Mucosa of rectum (tissue), 2 donors: ENCODE measurements around the gene STAG1.
"Not testable (repeated sequence)": the region's sequence is repeated elsewhere in the genome, so short reads cannot be mapped to it uniquely, and the experiment has no call there.

Experiments used
- H3K27ac ChIP-seq, 2 donors: one replicate each; pipeline ENCODE4 v1.7.0; 2013; ENCODE audit warnings: inconsistent platforms in 2 of 2, low read depth in 2 of 2, low read length in 2 of 2
- H3K27me3 ChIP-seq, 2 donors: one replicate each; pipeline ENCODE4 v1.7.0; 2013; ENCODE audit warnings: low read length in 2 of 2; ENCODE audit not compliant: control insufficient read depth in 2 of 2, insufficient read depth in 2 of 2
- H3K36me3 ChIP-seq, 2 donors: one replicate each; pipeline ENCODE4 v1.7.0; 2013; ENCODE audit warnings: low read length in 2 of 2; ENCODE audit not compliant: control insufficient read depth in 2 of 2, insufficient read depth in 2 of 2
- H3K4me1 ChIP-seq, 2 donors: one replicate each; pipeline ENCODE4 v1.7.0; 2013; ENCODE audit warnings: low read length in 2 of 2, mild to moderate bottlenecking in 1 of 2; ENCODE audit not compliant: control insufficient read depth in 2 of 2, insufficient read depth in 2 of 2
- H3K4me3 ChIP-seq, 2 donors: one replicate each; pipeline ENCODE4 v1.7.0; 2013; ENCODE audit warnings: low read length in 2 of 2
- H3K9ac ChIP-seq, 2 donors: one replicate each; pipeline ENCODE4 v1.7.0; 2013; ENCODE audit warnings: low read length in 2 of 2, low read depth in 1 of 2, mild to moderate bottlenecking in 1 of 2
- H3K9me3 ChIP-seq, 2 donors: one replicate each; pipeline ENCODE4 v1.7.0; 2013; ENCODE audit warnings: low read length in 2 of 2; ENCODE audit not compliant: control insufficient read depth in 2 of 2
- donor health status: healthy.
- donor health status: Normal muscosa, but diverticular disease.

Gene STAG1

DNA sequence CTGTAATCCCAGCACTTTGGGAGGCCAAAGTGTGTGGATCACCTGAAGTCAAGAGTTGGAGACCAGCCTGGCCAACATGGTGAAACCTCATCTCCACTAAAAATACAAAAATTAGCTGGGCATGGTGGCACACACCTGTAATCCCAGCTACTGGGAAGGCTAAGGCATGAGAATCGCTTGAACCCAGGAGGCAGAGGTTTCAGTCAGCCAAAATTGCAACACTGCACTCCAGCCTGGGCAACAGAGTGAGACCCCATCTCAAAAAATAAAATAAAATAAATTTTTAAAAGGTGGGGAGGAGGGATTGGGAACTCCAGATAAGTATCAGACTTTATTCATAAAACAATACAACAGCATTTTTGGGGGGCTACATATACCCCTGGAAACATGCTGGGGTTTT is 42.4 kb downstream of the STAG1 start:
- H3K36me3 ChIP-seq, H3K4me1 ChIP-seq, H3K27ac ChIP-seq, H3K27me3 ChIP-seq, H3K4me3 ChIP-seq, H3K9me3 ChIP-seq, H3K9ac ChIP-seq: not testable (repeated sequence)

DNA sequence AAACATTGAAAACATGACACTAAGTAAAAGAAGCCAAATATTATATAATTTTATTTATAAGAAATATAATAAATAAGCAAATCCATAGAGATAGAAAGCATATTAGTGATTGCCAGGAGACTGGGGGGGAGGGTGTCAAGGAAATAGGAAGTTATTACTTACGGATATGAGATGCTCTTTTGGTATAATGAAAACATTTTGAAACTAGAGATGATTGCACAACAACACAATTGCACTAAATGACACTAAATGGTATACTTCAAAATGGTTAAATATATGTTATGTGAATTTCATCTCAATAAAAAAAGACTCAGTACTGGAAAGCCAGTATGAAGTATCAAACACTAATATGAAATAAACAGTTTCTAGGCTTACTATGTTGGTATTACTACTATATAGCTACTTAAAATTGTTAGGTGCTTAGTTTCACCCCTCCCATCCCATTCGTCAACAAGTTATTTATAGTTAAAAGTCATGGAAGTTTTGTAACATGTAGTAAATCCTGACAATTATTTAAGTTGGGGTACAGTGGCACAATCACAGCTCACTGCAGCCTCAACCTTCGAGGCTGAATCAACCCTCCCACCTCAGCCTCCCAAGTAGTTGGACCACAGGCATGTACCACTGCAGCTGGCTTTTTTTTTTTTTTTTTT is 43.7 kb downstream of the STAG1 start:
- no peak overlapping the region for H3K27ac ChIP-seq
- H3K9ac ChIP-seq: no peak overlapping the region
- H3K4me1 ChIP-seq: no peaks in the 10 kb centered on the region
- H3K27me3 ChIP-seq: no peaks in the 10 kb centered on the region
- no peak overlapping the region for H3K4me3 ChIP-seq
- no peaks in the 10 kb centered on the region for H3K9me3 ChIP-seq
- H3K36me3 ChIP-seq: no peaks in the 10 kb centered on the region

DNA sequence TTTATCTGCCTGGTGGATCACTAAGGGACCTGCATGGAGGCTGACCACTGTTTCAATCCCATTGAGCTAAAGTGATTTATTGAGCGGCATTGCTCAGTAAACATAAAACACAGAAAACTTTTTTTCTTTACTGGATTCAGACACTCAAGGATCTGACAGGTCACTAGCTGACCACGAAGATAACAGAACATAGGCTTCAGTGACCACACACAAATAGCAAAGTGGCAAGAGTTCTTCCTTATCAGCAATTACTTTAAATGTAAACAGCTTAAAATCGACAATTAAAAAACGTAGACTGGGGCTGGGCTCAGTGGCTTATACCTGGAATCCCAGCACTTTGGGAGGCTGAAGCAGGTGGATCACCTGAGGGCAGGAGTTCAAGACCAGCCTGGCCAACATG is 48.7 kb downstream of the STAG1 start:
- Histone ChIP-seq H3K4me3 (no peak overlapping the region), H3K27ac (no peak overlapping the region), H3K36me3 (no peaks in the 10 kb centered on the region), H3K4me1 (no peaks in the 10 kb centered on the region), H3K9ac (no peak overlapping the region), H3K9me3 (no peaks in the 10 kb centered on the region), H3K27me3 (no peaks in the 10 kb centered on the region)

DNA sequence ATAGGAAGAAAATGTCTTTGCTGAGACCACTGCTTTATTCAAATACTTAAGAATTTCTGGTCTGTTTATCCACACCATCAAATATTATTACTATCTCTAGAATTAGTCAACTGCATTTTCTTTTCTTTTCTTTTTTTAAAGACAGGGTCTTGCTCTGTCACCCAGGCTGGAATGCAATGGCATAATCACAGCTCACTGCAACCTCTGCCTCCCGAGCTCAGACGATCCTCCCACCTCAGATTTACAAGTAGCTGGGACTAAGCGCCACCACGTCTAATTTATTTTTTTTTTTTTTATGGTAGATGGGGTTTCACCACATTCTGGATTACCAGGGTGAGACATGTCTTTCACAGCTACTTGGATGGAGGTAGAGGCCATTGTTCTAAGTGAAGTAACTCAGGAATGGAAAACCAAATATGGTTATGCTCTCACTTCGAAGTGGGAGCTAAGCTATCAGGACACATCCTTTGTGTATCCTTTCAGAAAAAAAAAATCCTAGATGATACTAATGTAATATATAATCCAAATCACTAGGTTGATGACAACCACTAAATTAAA is 52.8 kb downstream of the STAG1 start:
- Histone ChIP-seq H3K36me3 (no peaks in the 10 kb centered on the region), H3K27ac (no peak overlapping the region)

DNA sequence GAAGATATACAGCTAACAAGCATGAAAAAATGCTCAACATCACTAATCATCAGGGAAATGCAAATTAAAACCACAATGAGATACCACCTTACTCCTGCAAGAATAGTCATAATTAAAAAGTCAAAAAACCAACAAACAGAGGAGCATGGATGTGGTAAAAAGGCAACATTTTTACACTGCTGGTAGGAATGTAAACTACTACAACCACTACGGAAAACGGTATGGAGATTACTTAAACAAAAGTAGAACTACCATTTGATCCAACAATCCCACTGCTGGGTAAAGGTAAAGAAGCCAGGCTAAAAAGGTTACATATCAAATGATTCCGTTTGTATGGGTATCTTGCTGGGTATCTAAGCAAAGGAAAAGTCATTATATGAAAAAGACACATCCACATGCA is 53.8 kb downstream of the STAG1 start:
- no peak overlapping the region for H3K4me3 ChIP-seq
- H3K36me3 ChIP-seq: no peaks in the 10 kb centered on the region
- H3K9ac ChIP-seq: no peak overlapping the region
- H3K27ac ChIP-seq: no peak overlapping the region
- H3K4me1 ChIP-seq: no peaks in the 10 kb centered on the region
- H3K27me3 ChIP-seq: no peaks in the 10 kb centered on the region
- no peaks in the 10 kb centered on the region for H3K9me3 ChIP-seq

More for the DNA sequence above, 52.8 kb downstream of the STAG1 start:
- Histone ChIP-seq H3K27me3 (no peaks in the 10 kb centered on the region), H3K9ac (no peak overlapping the region), H3K4me3 (no peak overlapping the region), H3K4me1 (no peaks in the 10 kb centered on the region), H3K9me3 (no peaks in the 10 kb centered on the region)

DNA sequence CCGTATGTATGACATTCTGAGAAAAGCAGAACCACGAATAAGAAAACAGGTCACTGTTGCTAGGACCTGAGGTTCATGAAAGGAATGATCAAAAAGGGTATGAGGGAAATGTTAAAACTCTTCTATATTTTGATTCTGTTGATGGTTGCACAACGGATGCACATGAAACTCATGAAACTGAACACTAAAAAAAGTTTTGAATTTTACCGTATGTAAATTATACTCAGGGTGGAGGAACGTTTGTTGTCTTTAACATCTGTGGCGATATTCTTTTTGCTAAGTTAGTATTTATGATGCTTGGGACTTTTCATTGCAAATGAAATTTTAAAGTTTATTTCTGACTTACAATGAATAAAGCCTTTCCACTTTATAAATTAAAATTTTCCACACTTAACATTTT is 55.4 kb downstream of the STAG1 start:
- no peaks in the 10 kb centered on the region for H3K36me3 ChIP-seq

DNA sequence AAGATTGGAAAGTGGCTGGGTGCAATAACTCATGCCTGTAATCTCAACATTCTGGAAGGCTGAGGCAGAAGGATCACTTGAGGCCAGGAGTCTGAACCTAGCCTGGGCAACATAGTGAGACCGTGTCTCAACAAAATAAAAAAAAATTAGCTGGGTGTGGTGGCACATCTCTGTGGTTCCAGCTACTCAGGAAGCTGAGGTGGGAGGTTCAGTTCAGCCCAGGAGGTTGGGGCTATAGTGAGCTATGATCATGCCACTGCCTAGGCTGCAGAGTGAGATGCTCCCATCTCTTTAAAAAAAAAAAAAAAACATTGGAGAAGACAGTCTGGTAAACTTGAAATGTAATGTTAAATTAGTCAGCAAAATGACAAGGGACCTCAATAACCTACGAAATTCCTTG is 57.9 kb downstream of the STAG1 start:
- Histone ChIP-seq H3K36me3 (no peaks in the 10 kb centered on the region), H3K27me3 (no peaks in the 10 kb centered on the region), H3K9me3 (no peaks in the 10 kb centered on the region), H3K27ac (no peak overlapping the region), H3K4me1 (no peaks in the 10 kb centered on the region), H3K4me3 (no peak overlapping the region), H3K9ac (no peak overlapping the region)

More for the DNA sequence above, 55.4 kb downstream of the STAG1 start:
- Histone ChIP-seq H3K27ac (no peak overlapping the region), H3K4me3 (no peak overlapping the region), H3K9me3 (no peaks in the 10 kb centered on the region), H3K27me3 (no peaks in the 10 kb centered on the region), H3K4me1 (no peaks in the 10 kb centered on the region), H3K9ac (no peak overlapping the region)

DNA sequence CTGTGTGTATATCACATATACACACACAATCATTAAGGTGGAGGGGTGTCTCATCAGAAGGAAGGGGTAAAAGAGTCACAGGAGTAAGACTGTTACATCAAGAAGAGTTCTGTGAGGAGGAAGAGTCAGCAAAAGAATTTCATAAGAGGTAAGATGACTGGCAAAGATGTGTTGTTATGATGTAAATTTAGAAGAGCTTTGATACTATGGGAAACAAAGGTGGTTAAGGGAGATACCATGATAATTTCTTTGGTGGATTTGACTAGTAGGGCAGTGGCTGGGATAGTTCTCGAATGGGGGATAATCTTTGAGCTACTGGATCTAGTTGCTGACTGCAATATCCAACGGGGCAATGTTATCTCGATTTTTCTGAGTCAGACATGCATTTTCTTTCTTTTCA is 61.6 kb downstream of the STAG1 start:
- Histone ChIP-seq H3K9me3 (no peaks in the 10 kb centered on the region), H3K36me3 (no peaks in the 10 kb centered on the region), H3K4me3 (no peak overlapping the region), H3K27ac (no peak overlapping the region), H3K4me1 (no peaks in the 10 kb centered on the region), H3K9ac (no peak overlapping the region), H3K27me3 (no peaks in the 10 kb centered on the region)

DNA sequence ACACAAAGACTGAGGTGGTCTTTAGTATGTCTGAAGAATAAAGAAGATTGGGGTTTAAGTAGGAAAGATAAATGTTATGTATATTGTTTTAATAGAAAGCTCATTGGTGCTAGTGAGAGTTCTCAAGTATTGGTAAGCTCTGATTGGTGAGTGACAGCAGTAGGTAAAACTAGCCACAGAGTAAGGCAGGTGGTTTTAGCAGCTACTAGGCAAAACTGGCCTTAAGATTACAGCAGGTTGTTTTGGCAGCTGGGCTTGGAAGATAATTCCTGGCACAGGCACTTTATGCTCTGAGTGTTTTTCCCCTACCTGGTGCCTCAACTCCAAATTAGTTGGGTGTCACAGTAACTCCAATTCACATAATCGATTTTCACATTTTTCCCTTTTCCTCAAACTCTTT is 66.3 kb downstream of the STAG1 start:
- no peaks in the 10 kb centered on the region for H3K27me3 ChIP-seq
- H3K9ac ChIP-seq: no peak overlapping the region
- no peak overlapping the region for H3K27ac ChIP-seq
- no peak overlapping the region for H3K4me3 ChIP-seq
- peaks cover 0 to 2% of the 10 kb centered on the region in 2 donors for H3K9me3 ChIP-seq
- no peaks in the 10 kb centered on the region for H3K4me1 ChIP-seq
- no peaks in the 10 kb centered on the region for H3K36me3 ChIP-seq

DNA sequence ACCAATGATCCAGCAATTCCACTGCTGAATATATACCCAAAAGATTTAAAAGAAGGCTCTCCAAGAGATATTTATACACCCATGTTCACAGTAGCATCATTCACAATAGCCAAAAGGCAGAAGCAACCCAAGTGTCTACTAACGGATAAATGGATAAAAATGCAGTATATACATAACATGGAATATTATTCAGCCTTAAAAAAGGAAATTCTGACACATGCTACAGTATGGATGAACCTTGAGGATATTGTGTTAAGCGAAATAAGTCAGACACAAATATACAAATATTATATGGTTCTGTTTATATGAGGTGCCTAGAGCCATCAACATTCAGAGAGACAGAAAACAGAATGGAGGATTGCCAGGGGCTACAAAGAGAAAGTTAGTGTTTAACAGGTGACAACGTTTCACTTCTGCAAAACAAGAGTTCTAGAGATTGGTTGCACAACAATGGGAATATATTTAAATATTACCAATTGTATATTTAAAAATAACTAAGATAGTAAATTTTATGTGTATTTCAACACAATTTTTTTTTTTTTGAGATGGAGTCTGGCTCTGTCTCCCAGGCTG is 69.4 kb downstream of the STAG1 start:
- H3K4me1 ChIP-seq: no peaks in the 10 kb centered on the region
- H3K27ac ChIP-seq: no peak overlapping the region
- H3K4me3 ChIP-seq: no peak overlapping the region
- no peak overlapping the region for H3K9ac ChIP-seq
- peaks cover 0 to 2% of the 10 kb centered on the region in 2 donors for H3K9me3 ChIP-seq
- no peaks in the 10 kb centered on the region for H3K27me3 ChIP-seq
- H3K36me3 ChIP-seq: no peaks in the 10 kb centered on the region
